ENCODE data around the gene FBXO34.

DNA sequence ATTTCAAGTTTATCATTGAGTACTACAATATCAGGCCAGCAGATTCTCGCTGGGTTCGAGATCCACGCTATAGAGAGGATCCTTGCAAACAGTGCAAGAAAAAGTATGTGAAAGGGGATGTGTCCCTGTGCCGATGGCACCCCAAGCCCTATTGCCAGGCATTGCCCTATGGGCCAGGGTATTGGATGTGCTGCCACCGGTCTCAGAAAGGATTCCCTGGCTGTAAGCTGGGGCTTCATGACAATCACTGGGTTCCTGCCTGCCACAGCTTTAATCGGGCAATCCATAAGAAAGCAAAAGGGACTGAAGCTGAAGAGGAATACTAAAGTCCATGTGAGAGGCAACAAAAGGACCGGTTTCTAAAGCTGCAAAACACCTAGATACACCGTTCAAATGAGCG, 81.0 kb downstream of the FBXO34 start:
- TF ChIP-seq, protein P1, sequence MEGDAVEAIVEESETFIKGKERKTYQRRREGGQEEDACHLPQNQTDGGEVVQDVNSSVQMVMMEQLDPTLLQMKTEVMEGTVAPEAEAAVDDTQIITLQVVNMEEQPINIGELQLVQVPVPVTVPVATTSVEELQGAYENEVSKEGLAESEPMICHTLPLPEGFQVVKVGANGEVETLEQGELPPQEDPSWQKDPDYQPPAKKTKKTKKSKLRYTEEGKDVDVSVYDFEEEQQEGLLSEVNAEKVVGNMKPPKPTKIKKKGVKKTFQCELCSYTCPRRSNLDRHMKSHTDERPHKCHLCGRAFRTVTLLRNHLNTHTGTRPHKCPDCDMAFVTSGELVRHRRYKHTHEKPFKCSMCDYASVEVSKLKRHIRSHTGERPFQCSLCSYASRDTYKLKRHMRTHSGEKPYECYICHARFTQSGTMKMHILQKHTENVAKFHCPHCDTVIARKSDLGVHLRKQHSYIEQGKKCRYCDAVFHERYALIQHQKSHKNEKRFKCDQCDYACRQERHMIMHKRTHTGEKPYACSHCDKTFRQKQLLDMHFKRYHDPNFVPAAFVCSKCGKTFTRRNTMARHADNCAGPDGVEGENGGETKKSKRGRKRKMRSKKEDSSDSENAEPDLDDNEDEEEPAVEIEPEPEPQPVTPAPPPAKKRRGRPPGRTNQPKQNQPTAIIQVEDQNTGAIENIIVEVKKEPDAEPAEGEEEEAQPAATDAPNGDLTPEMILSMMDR (IDR thresholded peaks at IDR 0.05), result no peak
- TF ChIP-seq POLR2A (IDR thresholded peaks at IDR 0.05), result no peak

Measured in thyroid gland (tissue), 4 donors.